CD4-positive, alpha-beta T cell treated with Interleukin-4 for 1 hour (primary cell): ENCODE measurements around the gene SULT2B1.
A peak's percentile ranks its signal among the peaks of the same experiment; 100 is the strongest.
"Not testable (repeated sequence)": the region's sequence is repeated elsewhere in the genome, so short reads cannot be mapped to it uniquely, and the experiment has no call there.

Experiments
- DNase-seq, 2 donors: peaks; one replicate each; pipeline ENCODE4 v3.0.0-alpha.2; 2020 to 2022

SULT2B1 gene

GRCh38 chr19:48561412-48561811 lies 9.4 kb downstream of the SULT2B1 start:
- no peak for DNase-seq

- DNase-seq = no peak
Observed at GRCh38 chr19:48565090-48565489, 13.1 kb downstream of the SULT2B1 start.

GRCh38 chr19:48568345-48568886 lies 16.4 kb downstream of the SULT2B1 start:
- DNase-seq = no peak

- no peak for DNase-seq
Observed at GRCh38 chr19:48569814-48570213, 17.8 kb downstream of the SULT2B1 start.

- no peak for DNase-seq
Observed at GRCh38 chr19:48571378-48572162, 19.6 kb downstream of the SULT2B1 start.

GRCh38 chr19:48573163-48573505 lies 21.2 kb downstream of the SULT2B1 start:
- no peak for DNase-seq

- no peak for DNase-seq
Observed at GRCh38 chr19:48575931-48576622, 24.1 kb downstream of the SULT2B1 start.

GRCh38 chr19:48577908-48578307 lies 25.9 kb downstream of the SULT2B1 start:
- not testable (repeated sequence) for DNase-seq

GRCh38 chr19:48578891-48579290 lies 26.9 kb downstream of the SULT2B1 start:
- DNase-seq = no peak

GRCh38 chr19:48582168-48582567 lies 30.2 kb downstream of the SULT2B1 start:
- no peak for DNase-seq

- DNase-seq = no peak
Observed at GRCh38 chr19:48587387-48587786, 35.4 kb downstream of the SULT2B1 start.

GRCh38 chr19:48588670-48589401 lies 36.9 kb downstream of the SULT2B1 start:
- DNase-seq = peak; percentile 83 to 84

GRCh38 chr19:48591021-48591420 lies 39.0 kb downstream of the SULT2B1 start:
- DNase-seq = no peak

- no peak for DNase-seq
Observed at GRCh38 chr19:48595171-48595570, 43.2 kb downstream of the SULT2B1 start.

- no peak for DNase-seq
Observed at GRCh38 chr19:48595833-48596232, 43.9 kb downstream of the SULT2B1 start.

GRCh38 chr19:48596237-48596636 lies 44.3 kb downstream of the SULT2B1 start:
- no peak for DNase-seq

GRCh38 chr19:48596679-48597465 lies 44.9 kb downstream of the SULT2B1 start:
- DNase-seq = peak; percentile 47 to 68

GRCh38 chr19:48598996-48599700 lies 47.2 kb downstream of the SULT2B1 start:
- no peak for DNase-seq

- no peak for DNase-seq
Observed at GRCh38 chr19:48600679-48601417, 48.9 kb downstream of the SULT2B1 start.

- DNase-seq = no peak
Observed at GRCh38 chr19:48603001-48603400, 51.0 kb downstream of the SULT2B1 start.

GRCh38 chr19:48603449-48603848 lies 51.5 kb downstream of the SULT2B1 start:
- no peak for DNase-seq
